NCI-H510A (cell line): ENCODE results near the gene CEP192.
"Not testable (repeated sequence)": the region's sequence is repeated elsewhere in the genome, so short reads cannot be mapped to it uniquely, and the experiment has no call there.

Experiments used
- DNase-seq: peaks from one replicate; lab custom pipeline; 2025; lab: John Stamatoyannopoulos, UW

The CEP192 gene

GRCh38 chr18:13036622-13037320 lies 45.6 kb downstream of the CEP192 start:
- no peak for DNase-seq

GRCh38 chr18:13039806-13040205 lies 48.6 kb downstream of the CEP192 start:
- no peak for DNase-seq

GRCh38 chr18:13043066-13043465 lies 51.9 kb downstream of the CEP192 start:
- DNase-seq, result no peak

GRCh38 chr18:13048061-13048595 lies 57.0 kb downstream of the CEP192 start:
- DNase-seq, result no peak

- no peak for DNase-seq
Observed at GRCh38 chr18:13051159-13051558, 60.0 kb downstream of the CEP192 start.

GRCh38 chr18:13051950-13052349 lies 60.8 kb downstream of the CEP192 start:
- DNase-seq, result no peak

- no peak for DNase-seq
Observed at GRCh38 chr18:13054336-13054735, 63.2 kb downstream of the CEP192 start.

GRCh38 chr18:13061630-13062189 lies 70.5 kb downstream of the CEP192 start:
- DNase-seq, result no peak

- DNase-seq, result no peak
Observed at GRCh38 chr18:13067124-13067523, 76.0 kb downstream of the CEP192 start.

- no peak for DNase-seq
Observed at GRCh38 chr18:13067966-13068365, 76.8 kb downstream of the CEP192 start.

- no peak for DNase-seq
Observed at GRCh38 chr18:13070460-13070859, 79.3 kb downstream of the CEP192 start.

GRCh38 chr18:13076886-13077285 lies 85.7 kb downstream of the CEP192 start:
- no peak for DNase-seq

GRCh38 chr18:13077473-13077872 lies 86.3 kb downstream of the CEP192 start:
- no peak for DNase-seq

GRCh38 chr18:13078065-13078464 lies 86.9 kb downstream of the CEP192 start:
- DNase-seq, result not testable (repeated sequence)

- DNase-seq, result no peak
Observed at GRCh38 chr18:13086906-13087305, 95.7 kb downstream of the CEP192 start.

GRCh38 chr18:13095466-13095865 lies 104.3 kb downstream of the CEP192 start:
- no peak for DNase-seq

GRCh38 chr18:13096232-13096631 lies 105.1 kb downstream of the CEP192 start:
- no peak for DNase-seq

GRCh38 chr18:13096719-13097118 lies 105.6 kb downstream of the CEP192 start:
- no peak for DNase-seq

GRCh38 chr18:13098104-13098503 lies 106.9 kb downstream of the CEP192 start:
- DNase-seq, result not testable (repeated sequence)

- DNase-seq, result no peak
Observed at GRCh38 chr18:13099113-13099512, 108.0 kb downstream of the CEP192 start.

GRCh38 chr18:13100942-13101658 lies 109.9 kb downstream of the CEP192 start:
- DNase-seq, result no peak

- DNase-seq, result no peak
Observed at GRCh38 chr18:13101659-13102197, 110.6 kb downstream of the CEP192 start.

- DNase-seq, result no peak
Observed at GRCh38 chr18:13103366-13103765, 112.2 kb downstream of the CEP192 start.
